Measurements from ENCODE around the gene ACP4.
"Not testable (repeated sequence)": the region's sequence is repeated elsewhere in the genome, so short reads cannot be mapped to it uniquely, and the experiment has no call there.

Gene ACP4

GRCh38 chr19:50764409-50764808, 25.8 kb upstream of the ACP4 start:
- Histone ChIP-seq H3K4me3 (no peak overlapping the region), H3K4me1 (no peaks in the 10 kb centered on the region), H3K36me3 (no peaks in the 10 kb centered on the region), H3K9me3 (no peaks in the 10 kb centered on the region), H3K27ac (no peak overlapping the region), H3K27me3 (peaks cover 0 to 13% of the 10 kb centered on the region in 2 donors)
- intact Hi-C loops (cut with DNase I; ENCODE audit: low total_unique reads) = no loop called here
- DNase-seq = no peak
- TF ChIP-seq CTCF (IDR thresholded peaks at IDR 0.05) = no peak

- H3K9me3 ChIP-seq; H3K4me1 ChIP-seq; H3K27ac ChIP-seq; intact Hi-C loops (cut with DNase I; ENCODE audit: low total_unique reads); H3K4me3 ChIP-seq; H3K36me3 ChIP-seq; DNase-seq: not testable (repeated sequence)
- peaks cover 0 to 31% of the 10 kb centered on the region in 2 donors for H3K27me3 ChIP-seq
Observed at GRCh38 chr19:50766746-50767145, 23.5 kb upstream of the ACP4 start.

- H3K36me3 ChIP-seq; DNase-seq; H3K9me3 ChIP-seq; intact Hi-C loops (cut with DNase I; ENCODE audit: low total_unique reads); H3K4me1 ChIP-seq; H3K27ac ChIP-seq; H3K4me3 ChIP-seq: not testable (repeated sequence)
- H3K27me3 ChIP-seq = peaks cover 0 to 34% of the 10 kb centered on the region in 2 donors
Observed at GRCh38 chr19:50767263-50767662, 23.0 kb upstream of the ACP4 start.

- Histone ChIP-seq H3K9me3 (no peaks in the 10 kb centered on the region), H3K27ac (no peak overlapping the region), H3K4me3 (no peak overlapping the region), H3K27me3 (peaks cover 0 to 34% of the 10 kb centered on the region in 2 donors), H3K36me3 (no peaks in the 10 kb centered on the region), H3K4me1 (no peaks in the 10 kb centered on the region)
- no peak for DNase-seq
- TF ChIP-seq CTCF (IDR thresholded peaks at IDR 0.05) = no peak
- intact Hi-C loops (cut with DNase I; ENCODE audit: low total_unique reads) = no loop called here
Observed at GRCh38 chr19:50768277-50768676, 21.9 kb upstream of the ACP4 start.

GRCh38 chr19:50770164-50770563, 20.1 kb upstream of the ACP4 start, which contains the start of gene GPR32:
Gene GPR32, plus strand, starts transcription at chr19:50770464. Its CDS starts 137 bp downstream, at chr19:50770601.
- H3K27me3 ChIP-seq = peaks cover 0 to 39% of the 10 kb centered on the region in 2 donors
- H3K4me1 ChIP-seq; DNase-seq; H3K9me3 ChIP-seq; H3K4me3 ChIP-seq; intact Hi-C loops (cut with DNase I; ENCODE audit: low total_unique reads); H3K36me3 ChIP-seq; H3K27ac ChIP-seq: not testable (repeated sequence)

- DNase-seq = no peak
- Histone ChIP-seq H3K4me3 (no peak overlapping the region), H3K36me3 (no peaks in the 10 kb centered on the region), H3K27ac (no peak overlapping the region), H3K9me3 (no peaks in the 10 kb centered on the region), H3K27me3 (peaks cover 0 to 43% of the 10 kb centered on the region in 2 donors), H3K4me1 (no peaks in the 10 kb centered on the region)
- intact Hi-C loops (cut with DNase I; ENCODE audit: low total_unique reads) = no loop called here
- TF ChIP-seq CTCF (IDR thresholded peaks at IDR 0.05) = no peak
Observed at GRCh38 chr19:50770888-50771287, 19.3 kb upstream of the ACP4 start.

GRCh38 chr19:50772476-50772875, 17.7 kb upstream of the ACP4 start:
- peaks cover 0 to 59% of the 10 kb centered on the region in 2 donors for H3K27me3 ChIP-seq
- intact Hi-C loops (cut with DNase I; ENCODE audit: low total_unique reads) = no loop called here
- no peak for DNase-seq

GRCh38 chr19:50772912-50773311, 17.3 kb upstream of the ACP4 start:
- H3K36me3 ChIP-seq; H3K27ac ChIP-seq; H3K4me3 ChIP-seq; H3K4me1 ChIP-seq; H3K9me3 ChIP-seq; intact Hi-C loops (cut with DNase I; ENCODE audit: low total_unique reads); DNase-seq: not testable (repeated sequence)
- peaks cover 0 to 63% of the 10 kb centered on the region in 2 donors for H3K27me3 ChIP-seq

More at GRCh38 chr19:50772476-50772875, 17.7 kb upstream of the ACP4 start:
- no peak overlapping the region for H3K27ac ChIP-seq
- peaks cover 0 to 7% (median 6%) of the 10 kb centered on the region in 3 donors for H3K9me3 ChIP-seq
- no peak for TF ChIP-seq CTCF (IDR thresholded peaks at IDR 0.05)
- no peaks in the 10 kb centered on the region for H3K4me1 ChIP-seq
- no peak overlapping the region for H3K4me3 ChIP-seq
- H3K36me3 ChIP-seq = no peaks in the 10 kb centered on the region

GRCh38 chr19:50773454-50773853, 16.8 kb upstream of the ACP4 start:
- DNase-seq; H3K36me3 ChIP-seq; H3K4me1 ChIP-seq; intact Hi-C loops (cut with DNase I; ENCODE audit: low total_unique reads); H3K9me3 ChIP-seq; H3K4me3 ChIP-seq; H3K27ac ChIP-seq: not testable (repeated sequence)
- H3K27me3 ChIP-seq = peaks cover 0 to 69% of the 10 kb centered on the region in 2 donors

All from tibial artery (tissue), 4 donors.